Prostate gland (tissue), 2 donors: ENCODE measurements around the gene MPDU1. TPM values are rescaled to one million over a fixed set of nuclear protein-coding genes. Genes with fewer than 3 reads are reported as not detected.
A peak's percentile ranks its signal among the peaks of the same experiment; 100 is the strongest.

ENCODE experiments used
- DNase-seq: peaks from one replicate; pipeline ENCODE4 v3.0.0-alpha.2; 2019; ENCODE audit warnings: low spot score
- H3K27ac ChIP-seq, 2 donors: fragments of 200-600 bp; sonication (generic); 2 replicates each; pipeline ENCODE4 v1.5.1; 2017 to 2019
- H3K27me3 ChIP-seq: fragments of 200-600 bp; sonication (generic); replicated peaks from 2 replicates; pipeline ENCODE4 v1.5.1; 2019; ENCODE audit not compliant: insufficient read depth
- H3K36me3 ChIP-seq, 2 donors: fragments of 200-600 bp; sonication (generic); 1 replicate in 1 of 2; 2 replicates in 1 of 2; pipeline versions ENCODE4 v1.5.1 to v1.8.1; 2017 to 2019
- H3K4me1 ChIP-seq: fragments of 200-600 bp; sonication (generic); replicated peaks from 2 replicates; pipeline ENCODE4 v1.5.1; 2019
- H3K4me3 ChIP-seq, 2 donors: fragments of 200-600 bp; sonication (generic); 2 replicates each; pipeline ENCODE4 v1.5.1; 2017 to 2019
- H3K9me3 ChIP-seq: fragments of 200-600 bp; sonication (generic); 2 replicates; pipeline ENCODE4 v1.5.1; 2017
- POLR2A ChIP-seq: fragments of 450-650 bp; IDR thresholded peaks from one replicate; pipeline ENCODE4 v1.6.1; 2016; ENCODE audit warnings: antibody characterized with exemption, mild to moderate bottlenecking
- POLR2AphosphoS5 ChIP-seq: sonication (generic); formaldehyde crosslinking; IDR thresholded peaks from one replicate; pipeline ENCODE4 v1.6.1; 2017; ENCODE audit warnings: antibody characterized with exemption
- WGBS: methylation state at CpG from one replicate; pipeline ENCODE4 v1.1.5; 2018; 5-methylcytosine and 5-hydroxymethylcytosine counted together
- intact Hi-C: fragments of 100-400 bp; cut with DNase I; formaldehyde crosslinking; loops from one replicate; pipeline ENCODE4 v1.14.2; 2022
- total RNA-seq, 2 donors: library from RNA; depleted of rRNA; stranded (reverse); fragments of >200 nt; gene quantifications; one replicate each; pipeline ENCODE4 v1.1.0, GENCODE V29; 2016
- TF ChIP-seq, protein P1 (sequence below), 4 experiments: fragments of 200-600 bp in 2 of 4; fragments of 450-650 bp in 2 of 4; sonication (generic) in 2 of 4; IDR thresholded peaks; 1 replicate in 3 of 4; 2 replicates in 1 of 4; pipeline ENCODE4 v1.5.1; 2016 to 2019; ENCODE audit warnings: antibody characterized with exemption in 4 of 4, mild to moderate bottlenecking in 2 of 4, moderate library complexity in 2 of 4

Gene MPDU1
- total RNA-seq, 2 donors from 2014 or later, result 101 to 239 TPM

DNA sequence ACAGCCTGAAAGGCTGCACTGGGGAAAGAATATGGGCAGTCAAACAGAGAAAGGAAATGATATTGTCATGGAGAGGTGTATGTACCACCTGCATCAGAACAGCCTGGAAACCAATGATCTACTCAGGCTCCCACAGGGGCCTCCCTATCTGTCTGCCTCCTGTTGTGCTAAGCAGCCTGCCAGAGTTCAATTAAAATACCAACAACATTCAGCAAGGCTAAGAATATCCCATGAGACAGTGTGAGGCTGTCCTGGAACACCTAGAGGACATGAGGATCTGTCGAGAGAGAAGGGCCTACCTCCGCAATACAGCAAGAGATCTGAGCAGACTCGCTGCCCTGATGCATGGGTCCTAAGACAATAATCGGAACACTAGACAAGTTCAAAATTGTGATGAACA, 22.6 kb downstream of the MPDU1 start:
- Histone ChIP-seq H3K4me1 (no peaks in the 10 kb centered on the region), H3K27ac (no peak overlapping the region), H3K27me3 (no peaks in the 10 kb centered on the region), H3K4me3 (no peak overlapping the region), H3K36me3 (peaks cover 7 to 12% of the 10 kb centered on the region in 2 donors), H3K9me3 (no peaks in the 10 kb centered on the region)
- 90% methylated on average over 4 of the region's 4 CpGs for WGBS
- intact Hi-C loops, result no loop called here
- DNase-seq, result no peak
- TF ChIP-seq POLR2AphosphoS5 (no peak), POLR2A (no peak)
- TF ChIP-seq, protein P1, sequence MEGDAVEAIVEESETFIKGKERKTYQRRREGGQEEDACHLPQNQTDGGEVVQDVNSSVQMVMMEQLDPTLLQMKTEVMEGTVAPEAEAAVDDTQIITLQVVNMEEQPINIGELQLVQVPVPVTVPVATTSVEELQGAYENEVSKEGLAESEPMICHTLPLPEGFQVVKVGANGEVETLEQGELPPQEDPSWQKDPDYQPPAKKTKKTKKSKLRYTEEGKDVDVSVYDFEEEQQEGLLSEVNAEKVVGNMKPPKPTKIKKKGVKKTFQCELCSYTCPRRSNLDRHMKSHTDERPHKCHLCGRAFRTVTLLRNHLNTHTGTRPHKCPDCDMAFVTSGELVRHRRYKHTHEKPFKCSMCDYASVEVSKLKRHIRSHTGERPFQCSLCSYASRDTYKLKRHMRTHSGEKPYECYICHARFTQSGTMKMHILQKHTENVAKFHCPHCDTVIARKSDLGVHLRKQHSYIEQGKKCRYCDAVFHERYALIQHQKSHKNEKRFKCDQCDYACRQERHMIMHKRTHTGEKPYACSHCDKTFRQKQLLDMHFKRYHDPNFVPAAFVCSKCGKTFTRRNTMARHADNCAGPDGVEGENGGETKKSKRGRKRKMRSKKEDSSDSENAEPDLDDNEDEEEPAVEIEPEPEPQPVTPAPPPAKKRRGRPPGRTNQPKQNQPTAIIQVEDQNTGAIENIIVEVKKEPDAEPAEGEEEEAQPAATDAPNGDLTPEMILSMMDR (IDR thresholded peaks at IDR 0.05), result no peak

DNA sequence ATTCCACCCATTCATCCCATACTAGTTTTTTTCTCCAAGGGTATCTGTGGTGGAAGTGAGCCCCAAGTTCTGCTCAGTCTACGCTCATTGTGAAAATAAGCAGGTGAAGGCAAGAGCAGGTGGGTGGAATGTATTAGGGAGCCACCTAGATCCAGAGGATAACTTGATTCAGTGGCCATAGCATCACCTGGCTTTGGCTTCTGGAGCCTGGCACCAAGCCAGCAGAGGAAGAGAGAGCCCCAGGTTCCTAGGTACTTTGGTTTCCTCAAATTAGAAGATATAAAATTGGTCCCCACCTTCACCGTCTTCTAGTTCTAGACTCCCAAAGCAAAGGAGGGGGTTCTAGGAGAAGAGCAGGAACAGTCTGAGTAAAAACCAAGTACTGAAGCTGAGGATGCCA, 27.0 kb downstream of the MPDU1 start:
- Histone ChIP-seq H3K4me3 (no peak overlapping the region), H3K27me3 (no peaks in the 10 kb centered on the region), H3K9me3 (no peaks in the 10 kb centered on the region), H3K4me1 (no peaks in the 10 kb centered on the region), H3K27ac (no peak overlapping the region), H3K36me3 (no peaks in the 10 kb centered on the region)
- intact Hi-C loops, result no loop called here
- no peak for TF ChIP-seq POLR2A
- TF ChIP-seq, protein P1 (IDR thresholded peaks at IDR 0.05), result no peak
- no peak for TF ChIP-seq POLR2AphosphoS5
- WGBS, result 92% methylated on average over 2 of the region's 2 CpGs
- DNase-seq, result no peak

DNA sequence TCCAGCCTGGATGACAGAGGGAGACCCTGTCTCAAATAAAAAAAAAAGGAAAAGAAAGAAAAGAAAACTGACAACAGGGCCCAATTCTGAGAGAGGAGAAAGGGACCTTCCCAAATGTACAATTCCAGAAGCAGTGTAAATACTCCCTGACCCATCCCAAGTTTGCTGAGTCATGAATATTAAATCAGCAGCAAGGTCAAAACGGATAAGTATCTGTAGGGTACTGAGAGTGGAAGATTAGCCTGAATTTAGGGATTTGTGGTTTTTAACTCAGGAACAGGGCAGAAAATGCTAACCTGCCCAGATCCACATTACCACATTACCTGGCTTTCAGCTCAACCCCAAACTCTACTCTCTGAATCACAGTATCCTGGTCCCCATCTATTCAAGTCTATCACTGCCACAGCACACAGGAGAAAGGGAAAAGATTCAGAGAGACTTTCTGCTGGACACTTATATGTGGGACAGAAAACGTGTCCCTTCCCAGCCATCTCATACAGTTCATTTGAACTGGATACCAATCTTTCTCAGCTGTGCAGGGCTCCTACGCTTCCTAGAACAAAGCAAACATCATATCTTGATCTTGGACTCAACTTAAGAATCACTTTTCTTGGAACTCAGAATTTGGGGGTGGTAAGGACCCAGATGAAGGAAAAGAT, 28.1 kb downstream of the MPDU1 start:
- no peaks in the 10 kb centered on the region for H3K27me3 ChIP-seq
- intact Hi-C loops, result no loop called here
- H3K27ac ChIP-seq, result peak overlapping the region in 1 of 2 donors; percentile 41
- WGBS, result 29% methylated on average over 3 of the region's 3 CpGs
- H3K9me3 ChIP-seq, result no peaks in the 10 kb centered on the region
- H3K4me3 ChIP-seq, result no peak overlapping the region
- no peak for DNase-seq
- no peaks in the 10 kb centered on the region for H3K36me3 ChIP-seq
- TF ChIP-seq, protein P1 (IDR thresholded peaks at IDR 0.05), result no peak
- no peak for TF ChIP-seq POLR2AphosphoS5
- no peak for TF ChIP-seq POLR2A
- no peaks in the 10 kb centered on the region for H3K4me1 ChIP-seq

DNA sequence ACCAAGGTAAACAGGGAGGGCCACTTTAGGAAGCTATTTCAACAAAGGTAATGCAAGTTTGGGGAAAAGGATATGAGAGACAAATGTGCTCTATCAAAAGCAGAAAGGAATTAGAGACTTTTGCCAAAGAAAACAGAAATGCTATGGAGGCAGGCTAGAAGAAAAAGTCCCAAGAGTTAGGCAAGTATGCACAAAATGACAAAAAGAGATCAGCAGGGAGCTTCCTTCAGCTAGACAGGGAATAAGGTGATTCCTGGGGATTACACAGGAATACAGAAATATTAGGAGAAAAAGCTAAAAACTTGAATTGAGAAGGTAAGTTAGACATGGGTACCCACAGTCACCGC, 28.6 kb downstream of the MPDU1 start:
- 83% methylated on average over 1 of the region's 1 CpG for WGBS
- no peak overlapping the region for H3K27ac ChIP-seq
- no peaks in the 10 kb centered on the region for H3K27me3 ChIP-seq
- no peaks in the 10 kb centered on the region for H3K9me3 ChIP-seq
- no peak overlapping the region for H3K4me3 ChIP-seq
- no peaks in the 10 kb centered on the region for H3K4me1 ChIP-seq
- H3K36me3 ChIP-seq, result no peaks in the 10 kb centered on the region
- no peak for DNase-seq
- TF ChIP-seq POLR2AphosphoS5 (no peak), POLR2A (no peak)
- TF ChIP-seq, protein P1 (IDR thresholded peaks at IDR 0.05), result no peak
- intact Hi-C loops, result no loop called here

DNA sequence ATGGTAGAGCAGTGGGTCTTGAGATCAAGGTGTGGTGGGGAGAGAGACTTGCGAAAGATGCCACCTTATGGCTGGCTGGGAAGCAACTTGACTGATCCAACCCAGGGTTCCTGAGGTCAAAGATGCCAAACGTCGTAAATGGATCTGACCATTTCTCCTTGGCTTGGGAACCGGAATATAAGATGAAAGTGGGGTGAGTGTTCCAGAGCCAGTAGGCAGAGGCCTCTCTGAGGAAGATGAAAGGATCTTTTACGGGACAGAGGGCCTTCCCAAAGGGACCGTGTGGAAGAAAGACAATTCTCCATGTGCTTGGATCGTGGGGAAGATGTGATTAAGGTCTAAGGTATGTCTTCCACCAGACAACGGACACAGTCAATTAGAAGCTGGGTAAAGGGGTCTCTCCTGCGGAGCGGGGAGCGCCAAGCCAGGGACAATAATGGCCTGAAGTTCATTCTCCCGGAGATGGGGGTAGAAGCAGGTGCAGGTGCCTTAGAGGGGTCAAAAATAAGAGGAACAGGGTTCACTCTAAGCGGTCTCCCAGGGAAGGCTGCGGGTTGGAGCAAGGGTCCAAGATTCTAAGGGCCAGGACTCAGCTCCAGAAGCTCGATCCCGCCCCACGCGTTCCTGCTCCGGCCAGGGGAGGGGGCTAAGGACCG, 30.2 kb downstream of the MPDU1 start:
- intact Hi-C loops, result no loop called here
- no peak for TF ChIP-seq POLR2A
- no peak for TF ChIP-seq POLR2AphosphoS5
- TF ChIP-seq, protein P1 (IDR thresholded peaks at IDR 0.05), result no peak

More for the DNA sequence above, 30.2 kb downstream of the MPDU1 start:
- Histone ChIP-seq H3K4me3 (peak overlapping the region; percentile 77 to 95), H3K36me3 (no peaks in the 10 kb centered on the region), H3K9me3 (no peaks in the 10 kb centered on the region), H3K27ac (peak overlapping the region; percentile 83 to 97), H3K27me3 (no peaks in the 10 kb centered on the region), H3K4me1 (no peaks in the 10 kb centered on the region)
- no peak for DNase-seq
- 4% methylated on average over 20 of the region's 20 CpGs for WGBS
